Stimulated activated CD4-positive, alpha-beta T cell treated with anti-CD3 and anti-CD28 coated beads, Interleukin-4, amount 100 ng/mL, for 48 hours (primary cell): ENCODE measurements around the gene TATDN2.

Experiments
- DNase-seq, 2 donors: peaks; one replicate each; pipeline ENCODE4 v3.0.0-alpha.2; 2020; ENCODE audit warnings: low read depth in 2 of 2

Gene TATDN2

GRCh38 chr3:10317311-10317960, 69.2 kb downstream of the TATDN2 start:
- no peak for DNase-seq

- no peak for DNase-seq
Measured at GRCh38 chr3:10317961-10318350, 69.7 kb downstream of the TATDN2 start.

GRCh38 chr3:10319251-10319650, 71.0 kb downstream of the TATDN2 start:
- DNase-seq, result no peak

- no peak for DNase-seq
Measured at GRCh38 chr3:10319804-10320203, 71.5 kb downstream of the TATDN2 start.

- DNase-seq, result no peak
Measured at GRCh38 chr3:10320320-10320677, 72.0 kb downstream of the TATDN2 start.

- no peak for DNase-seq
Measured at GRCh38 chr3:10321630-10322351, 73.5 kb downstream of the TATDN2 start.

- no peak for DNase-seq
Measured at GRCh38 chr3:10322352-10322710, 74.1 kb downstream of the TATDN2 start.

- DNase-seq, result no peak
Measured at GRCh38 chr3:10327592-10327991, 79.3 kb downstream of the TATDN2 start.

GRCh38 chr3:10328460-10329071, 80.3 kb downstream of the TATDN2 start:
- no peak for DNase-seq

GRCh38 chr3:10329495-10330015, 81.3 kb downstream of the TATDN2 start:
- no peak for DNase-seq

GRCh38 chr3:10330319-10330718, 82.1 kb downstream of the TATDN2 start:
- no peak for DNase-seq
